Neural progenitor cell (in vitro differentiated cells): ENCODE data around the gene RPL18. TPM values are rescaled to one million over a fixed set of nuclear protein-coding genes. Genes with fewer than 3 reads are reported as not detected.

Experiments
- DNase-seq: peaks from one replicate; pipeline ENCODE4 v3.0.0-alpha.2; 2016; ENCODE audit warnings: low spot score
- H2AFZ ChIP-seq: fragments of 200-600 bp; sonication (generic); replicated peaks from 2 replicates; pipeline ENCODE4 v1.6.1; 2016; ENCODE audit warnings: antibody characterized with exemption
- H3F3A ChIP-seq: fragments of 200-600 bp; sonication (generic); 2 replicates; pipeline ENCODE4 v1.6.1; 2016; ENCODE audit warnings: antibody characterized with exemption, low read depth
- H3K27ac ChIP-seq: fragments of 200-600 bp; sonication (generic); 2 replicates; pipeline ENCODE4 v1.5.1; 2016; ENCODE audit warnings: mild to moderate bottlenecking
- H3K27me3 ChIP-seq: fragments of 200-600 bp; sonication (generic); 2 replicates; pipeline ENCODE4 v1.6.1; 2016; ENCODE audit warnings: mild to moderate bottlenecking, moderate library complexity
- H3K36me3 ChIP-seq: fragments of 200-600 bp; sonication (generic); 2 replicates; pipeline ENCODE4 v1.5.1; 2016
- H3K4me1 ChIP-seq: fragments of 200-600 bp; sonication (generic); 2 replicates; pipeline ENCODE4 v1.6.1; 2016; ENCODE audit warnings: mixed run types
- H3K4me2 ChIP-seq: fragments of 200-600 bp; sonication (generic); 2 replicates; pipeline ENCODE4 v1.6.1; 2016
- H3K4me3 ChIP-seq: fragments of 200-600 bp; sonication (generic); 2 replicates; pipeline ENCODE4 v1.5.1; 2016
- H3K79me2 ChIP-seq: fragments of 200-600 bp; sonication (generic); 2 replicates; pipeline ENCODE4 v1.6.1; 2016; ENCODE audit warnings: low read depth
- H3K9ac ChIP-seq: fragments of 200-600 bp; sonication (generic); 2 replicates; pipeline ENCODE4 v1.6.1; 2016
- H3K9me3 ChIP-seq: fragments of 200-600 bp; sonication (generic); 2 replicates; pipeline ENCODE4 v1.5.1; 2016; ENCODE audit warnings: low read depth
- H4K20me1 ChIP-seq: fragments of 200-600 bp; sonication (generic); 2 replicates; pipeline ENCODE4 v1.6.1; 2016; ENCODE audit warnings: low read depth
- H3K27ac Mint-ChIP-seq: 3 replicates; pipeline ENCODE4 v1.8.0; 2021; ENCODE audit warnings: mixed read lengths
- H3K27me3 Mint-ChIP-seq: 2 replicates; pipeline ENCODE4 v1.8.0; 2022; ENCODE audit warnings: low read depth, mild to moderate bottlenecking, inconsistent platforms, moderate library complexity, mixed read lengths; ENCODE audit not compliant: insufficient read depth
- H3K36me3 Mint-ChIP-seq: 3 replicates; pipeline ENCODE4 v1.8.0; 2021; ENCODE audit warnings: mixed read lengths
- H3K4me1 Mint-ChIP-seq: 3 replicates; pipeline ENCODE4 v1.8.0; 2021; ENCODE audit warnings: mixed read lengths
- H3K4me3 Mint-ChIP-seq: 3 replicates; pipeline ENCODE4 v1.8.0; 2021; ENCODE audit warnings: mild to moderate bottlenecking, moderate library complexity, mixed read lengths
- H3K9me3 Mint-ChIP-seq: 3 replicates; pipeline ENCODE4 v1.8.0; 2020; ENCODE audit warnings: mixed read lengths
- CTCF ChIP-seq: fragments of 200-600 bp; sonication (generic); IDR thresholded peaks from 2 replicates; pipeline ENCODE4 v1.5.1; 2017; ENCODE audit warnings: antibody characterized with exemption, mild to moderate bottlenecking
- EZH2 ChIP-seq: fragments of 200-600 bp; sonication (generic); IDR thresholded peaks from 2 replicates; pipeline ENCODE4 v1.6.1; 2017; ENCODE audit warnings: antibody characterized with exemption, mild to moderate bottlenecking, moderate library complexity
- EZH2phosphoT487 ChIP-seq: fragments of 200-600 bp; sonication (generic); IDR thresholded peaks from 2 replicates; pipeline ENCODE4 v1.6.1; 2017; ENCODE audit warnings: antibody characterized with exemption
- total RNA-seq: library from RNA; depleted of rRNA; stranded (reverse); fragments of >200 nt; gene quantifications from 2 replicates; pipeline ENCODE4 v1.2.3, GENCODE V29; 2015; ENCODE audit warnings: low replicate concordance

RPL18 gene
- total RNA-seq, 1 donor from 2014 or later, result 1,962 TPM

GRCh38 chr19:48603001-48603400 lies 16.0 kb downstream of the RPL18 start:
- H3F3A ChIP-seq, result no peaks in the 10 kb centered on the region
- H3K9ac ChIP-seq, result no peak overlapping the region
- TF ChIP-seq EZH2 (no peak), EZH2phosphoT487 (no peak), CTCF (no peak)
- H3K27ac Mint-ChIP-seq, result no peak overlapping the region
- no peak for DNase-seq
- no peaks in the 10 kb centered on the region for H3K79me2 ChIP-seq
- H3K36me3 Mint-ChIP-seq, result no peaks in the 10 kb centered on the region
- no peaks in the 10 kb centered on the region for H3K27me3 ChIP-seq
- H3K4me1 Mint-ChIP-seq, result peaks cover 4% of the 10 kb centered on the region
- H3K4me1 ChIP-seq, result no peaks in the 10 kb centered on the region
- no peaks in the 10 kb centered on the region for H4K20me1 ChIP-seq
- peaks cover 4% of the 10 kb centered on the region for H3K27me3 Mint-ChIP-seq
- H2AFZ ChIP-seq, result no peak overlapping the region
- H3K36me3 ChIP-seq, result no peaks in the 10 kb centered on the region
- no peaks in the 10 kb centered on the region for H3K9me3 Mint-ChIP-seq
- H3K27ac ChIP-seq, result no peak overlapping the region
- no peak overlapping the region for H3K4me3 Mint-ChIP-seq
- no peak overlapping the region for H3K4me2 ChIP-seq
- no peak overlapping the region for H3K4me3 ChIP-seq
- no peaks in the 10 kb centered on the region for H3K9me3 ChIP-seq

- peaks cover 4% of the 10 kb centered on the region for H3K27me3 Mint-ChIP-seq
- Histone ChIP-seq H3K36me3 (no peaks in the 10 kb centered on the region), H3K4me1 (no peaks in the 10 kb centered on the region), H3K4me2 (no peak overlapping the region), H3K79me2 (no peaks in the 10 kb centered on the region), H3K9me3 (no peaks in the 10 kb centered on the region), H3K4me3 (no peak overlapping the region), H3K27ac (no peak overlapping the region), H3F3A (no peaks in the 10 kb centered on the region), H2AFZ (no peak overlapping the region), H4K20me1 (no peaks in the 10 kb centered on the region), H3K27me3 (no peaks in the 10 kb centered on the region), H3K9ac (no peak overlapping the region)
- H3K27ac Mint-ChIP-seq, result no peak overlapping the region
- no peak for DNase-seq
- no peak overlapping the region for H3K4me3 Mint-ChIP-seq
- no peaks in the 10 kb centered on the region for H3K36me3 Mint-ChIP-seq
- H3K4me1 Mint-ChIP-seq, result peaks cover 4% of the 10 kb centered on the region
- TF ChIP-seq EZH2phosphoT487 (no peak), CTCF (no peak), EZH2 (no peak)
- no peaks in the 10 kb centered on the region for H3K9me3 Mint-ChIP-seq
Measured at GRCh38 chr19:48600679-48601417, 18.1 kb downstream of the RPL18 start.

- Mint-ChIP-seq H3K4me1 (peaks cover 4% of the 10 kb centered on the region), H3K27ac (no peak overlapping the region), H3K4me3 (no peak overlapping the region), H3K36me3 (no peaks in the 10 kb centered on the region), H3K9me3 (no peaks in the 10 kb centered on the region), H3K27me3 (peaks cover 7% of the 10 kb centered on the region)
- DNase-seq, result no peak
- H3K4me1 ChIP-seq, result no peaks in the 10 kb centered on the region
- H3F3A ChIP-seq, result no peaks in the 10 kb centered on the region
- H3K79me2 ChIP-seq, result no peaks in the 10 kb centered on the region
- no peaks in the 10 kb centered on the region for H3K36me3 ChIP-seq
- H3K9me3 ChIP-seq, result no peaks in the 10 kb centered on the region
- H3K27ac ChIP-seq, result no peak overlapping the region
- no peak overlapping the region for H3K9ac ChIP-seq
- no peak overlapping the region for H3K4me3 ChIP-seq
- H2AFZ ChIP-seq, result no peak overlapping the region
- H3K4me2 ChIP-seq, result no peak overlapping the region
- no peak for TF ChIP-seq EZH2
- TF ChIP-seq CTCF, result no peak
- H4K20me1 ChIP-seq, result no peaks in the 10 kb centered on the region
- no peaks in the 10 kb centered on the region for H3K27me3 ChIP-seq
Measured at GRCh38 chr19:48598996-48599700, 19.8 kb downstream of the RPL18 start.
